Measurements from ENCODE around the gene PIGU. TPM values are rescaled to one million over a fixed set of nuclear protein-coding genes. Genes with fewer than 3 reads are reported as not detected.

The PIGU gene
- total and polyA plus RNA-seq, 4 donors: 6.4 to 10.0 (median 7.2) TPM

DNA sequence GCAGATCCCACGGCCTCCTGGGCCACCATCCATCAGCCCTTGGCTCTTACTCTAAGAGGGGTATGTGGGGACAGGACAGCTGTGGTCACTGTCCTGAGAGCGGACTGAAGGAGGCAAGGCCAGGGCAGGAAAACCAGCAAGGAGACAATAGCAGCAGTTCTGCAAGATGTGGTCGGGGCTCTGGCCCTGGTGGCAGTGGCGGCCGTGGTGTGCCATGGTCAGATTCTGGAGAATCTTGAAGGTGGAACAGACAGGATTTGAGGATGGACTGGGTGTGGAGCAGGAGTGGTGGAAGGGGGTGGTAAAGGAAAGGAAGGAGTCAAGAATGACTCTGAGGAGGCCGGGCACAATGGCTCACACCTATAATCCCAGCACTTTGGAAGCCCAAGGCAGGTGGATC lies 124.3 kb downstream of the PIGU start:
- H3K4me1 ChIP-seq (ENCODE audit: control insufficient read depth in 4 of 4, insufficient read depth in 4 of 4, low read length in 3 of 4): peaks cover 0 to 10% (median 2%) of the 10 kb centered on the region in 4 donors
- DNase-seq (ENCODE audit: low spot score): no peak
- no peaks in the 10 kb centered on the region for H3K36me3 ChIP-seq (ENCODE audit: control insufficient read depth in 4 of 4, insufficient read depth in 3 of 4, low read depth in 1 of 4, low read length in 3 of 4)
- H3K4me3 ChIP-seq (ENCODE audit: low read depth in 1 of 3, low read length in 3 of 3): no peak overlapping the region
- no peaks in the 10 kb centered on the region for H3K9me3 ChIP-seq (ENCODE audit: control insufficient read depth in 4 of 4, low read length in 3 of 4)
- H3K9ac ChIP-seq (ENCODE audit: low read depth in 1 of 2, low read length in 2 of 2): no peak overlapping the region
- TF ChIP-seq JUND (IDR thresholded peaks at IDR 0.05): no peak
- TF ChIP-seq, protein P1, sequence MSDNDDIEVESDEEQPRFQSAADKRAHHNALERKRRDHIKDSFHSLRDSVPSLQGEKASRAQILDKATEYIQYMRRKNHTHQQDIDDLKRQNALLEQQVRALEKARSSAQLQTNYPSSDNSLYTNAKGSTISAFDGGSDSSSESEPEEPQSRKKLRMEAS (IDR thresholded peaks at IDR 0.05): no peak
- TF ChIP-seq, protein P2, sequence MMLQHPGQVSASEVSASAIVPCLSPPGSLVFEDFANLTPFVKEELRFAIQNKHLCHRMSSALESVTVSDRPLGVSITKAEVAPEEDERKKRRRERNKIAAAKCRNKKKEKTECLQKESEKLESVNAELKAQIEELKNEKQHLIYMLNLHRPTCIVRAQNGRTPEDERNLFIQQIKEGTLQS (IDR thresholded peaks at IDR 0.05): no peak
- no peak for TF ChIP-seq CTCF (IDR thresholded peaks at IDR 0.05; ENCODE audit: low read depth, low read length, missing input control)
- no peak for TF ChIP-seq EGR1 (IDR thresholded peaks at IDR 0.05; ENCODE audit: low read depth in 2 of 2)
- TF ChIP-seq FOXA1 (IDR thresholded peaks at IDR 0.05): no peak
- TF ChIP-seq HNF4G (IDR thresholded peaks at IDR 0.05): no peak
- no peak for TF ChIP-seq REST (IDR thresholded peaks at IDR 0.05)
- TF ChIP-seq TAF1 (conservative IDR thresholded peaks at IDR 0.05): no peak
- no peak for TF ChIP-seq RXRA (IDR thresholded peaks at IDR 0.05)
- no peak for TF ChIP-seq FOXA2 (IDR thresholded peaks at IDR 0.05)
- TF ChIP-seq YY1 (IDR thresholded peaks at IDR 0.05): no peak
- WGBS: 95% methylated on average over 6 of the region's 6 CpGs
- H3K27ac ChIP-seq (ENCODE audit: low read depth in 1 of 2, low read length in 2 of 2): no peak overlapping the region
- no peaks in the 10 kb centered on the region for H3K27me3 ChIP-seq (ENCODE audit: control insufficient read depth in 4 of 4, insufficient read depth in 4 of 4, low read length in 3 of 4)

GRCh38 chr20:34549929-34550305 lies 127.0 kb downstream of the PIGU start:
- H3K27ac ChIP-seq (ENCODE audit: low read depth in 1 of 2, low read length in 2 of 2): no peak overlapping the region
- WGBS: 94% methylated on average over 13 of the region's 13 CpGs
- no peak overlapping the region for H3K4me3 ChIP-seq (ENCODE audit: low read depth in 1 of 3, low read length in 3 of 3)
- DNase-seq (ENCODE audit: low spot score): no peak
- no peaks in the 10 kb centered on the region for H3K27me3 ChIP-seq (ENCODE audit: control insufficient read depth in 4 of 4, insufficient read depth in 4 of 4, low read length in 3 of 4)
- TF ChIP-seq EGR1 (IDR thresholded peaks at IDR 0.05; ENCODE audit: low read depth in 2 of 2) (no peak), HNF4G (IDR thresholded peaks at IDR 0.05) (no peak), RAD21 (IDR thresholded peaks at IDR 0.05) (no peak), CTCF (IDR thresholded peaks at IDR 0.05; ENCODE audit: low read depth, low read length, missing input control) (no peak), NR2F2 (IDR thresholded peaks at IDR 0.05) (no peak)
- TF ChIP-seq, protein P2 (IDR thresholded peaks at IDR 0.05): no peak
- H3K4me1 ChIP-seq (ENCODE audit: control insufficient read depth in 4 of 4, insufficient read depth in 4 of 4, low read length in 3 of 4): peaks cover 0 to 10% (median 2%) of the 10 kb centered on the region in 4 donors
- H3K9me3 ChIP-seq (ENCODE audit: control insufficient read depth in 4 of 4, low read length in 3 of 4): no peaks in the 10 kb centered on the region
- no peak overlapping the region for H3K9ac ChIP-seq (ENCODE audit: low read depth in 1 of 2, low read length in 2 of 2)
- no peaks in the 10 kb centered on the region for H3K36me3 ChIP-seq (ENCODE audit: control insufficient read depth in 4 of 4, insufficient read depth in 3 of 4, low read depth in 1 of 4, low read length in 3 of 4)
